GM12801 (cell line): ENCODE measurements around the gene HLA-F.

Source experiments
- CTCF ChIP-seq: IDR thresholded peaks from one replicate; pipeline ENCODE4 v1.5.1; 2011; ENCODE audit warnings: control low read depth; ENCODE audit not compliant: insufficient read length; ENCODE audit errors: extremely low read depth

The HLA-F gene

GRCh38 chr6:29681811-29682210 is 41.4 kb upstream of the HLA-F start:
- no peak for TF ChIP-seq CTCF

GRCh38 chr6:29685718-29686326 is 37.4 kb upstream of the HLA-F start:
- no peak for TF ChIP-seq CTCF

- TF ChIP-seq CTCF = no peak
Measured at GRCh38 chr6:29694637-29695036, 28.6 kb upstream of the HLA-F start.

- no peak for TF ChIP-seq CTCF
Measured at GRCh38 chr6:29696147-29697125, 26.8 kb upstream of the HLA-F start.

GRCh38 chr6:29702519-29703103 is 20.6 kb upstream of the HLA-F start:
- TF ChIP-seq CTCF = no peak

- TF ChIP-seq CTCF = no peak
Measured at GRCh38 chr6:29705389-29706231, 17.6 kb upstream of the HLA-F start.
